GM21423 (cell line): Measurements from ENCODE around the gene BSND.
"Not testable (repeated sequence)": the region's sequence is repeated elsewhere in the genome, so short reads cannot be mapped to it uniquely, and the experiment has no call there.

Experiments used
- ATAC-seq: cut with Tn5 transposase; IDR thresholded peaks from one replicate; pipeline ENCODE4 v1.9.1; 2021; ENCODE audit warnings: mild to moderate bottlenecking, moderate library complexity; ENCODE audit not compliant: unreplicated experiment

The BSND gene

GRCh38 chr1:54998677-54999076 is at the start of gene BSND:
Gene BSND (plus strand): TSS chr1:54998933. CDS start chr1:54999187, 254 bp downstream.
- no peak for ATAC-seq

DNA sequence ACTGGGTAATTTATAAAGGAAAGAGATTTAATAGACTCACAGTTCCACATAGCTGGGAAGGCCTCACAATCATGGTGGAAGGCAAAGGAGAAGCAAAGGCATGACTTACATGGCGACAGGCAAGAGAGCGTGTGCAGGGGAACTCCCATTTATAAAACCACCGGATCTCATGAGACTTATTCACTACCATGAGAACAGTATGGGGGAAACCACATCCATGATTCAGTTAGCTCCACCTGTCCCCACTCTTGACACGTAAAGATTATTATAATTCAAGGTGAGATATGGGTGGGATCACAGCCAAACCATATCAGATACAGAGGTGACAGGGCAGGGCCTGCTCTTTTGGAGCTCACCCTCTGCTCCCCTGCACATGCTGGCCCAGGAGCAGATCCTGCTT is 49.7 kb upstream of the BSND start:
- ATAC-seq: no peak

GRCh38 chr1:54950006-54950368 is 48.7 kb upstream of the BSND start:
- ATAC-seq: no peak

GRCh38 chr1:54950369-54951163 is 48.2 kb upstream of the BSND start:
- peak; percentile 49 for ATAC-seq

GRCh38 chr1:54951810-54952226 is 46.9 kb upstream of the BSND start:
- no peak for ATAC-seq

GRCh38 chr1:54952950-54953718 is 45.6 kb upstream of the BSND start:
- ATAC-seq: no peak

DNA sequence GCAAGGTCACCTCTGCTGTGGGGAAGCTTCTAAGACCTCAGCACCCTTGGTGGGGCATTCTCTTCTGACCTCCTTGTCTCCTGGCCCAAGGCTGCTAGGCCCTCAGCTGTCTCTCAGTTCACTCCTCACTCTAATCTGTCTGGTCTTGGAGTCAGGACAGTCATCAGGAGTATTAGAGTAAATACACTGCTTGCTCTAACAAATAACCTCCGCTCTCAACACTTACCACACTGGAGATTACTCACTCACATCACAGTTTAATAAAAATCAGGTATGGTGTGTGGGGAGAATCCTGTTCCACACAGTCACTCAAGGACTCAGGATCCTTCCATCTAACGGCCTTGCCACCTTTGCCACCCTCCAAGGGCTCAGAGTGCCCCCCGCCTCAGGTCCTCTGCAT is 44.9 kb upstream of the BSND start:
- no peak for ATAC-seq

DNA sequence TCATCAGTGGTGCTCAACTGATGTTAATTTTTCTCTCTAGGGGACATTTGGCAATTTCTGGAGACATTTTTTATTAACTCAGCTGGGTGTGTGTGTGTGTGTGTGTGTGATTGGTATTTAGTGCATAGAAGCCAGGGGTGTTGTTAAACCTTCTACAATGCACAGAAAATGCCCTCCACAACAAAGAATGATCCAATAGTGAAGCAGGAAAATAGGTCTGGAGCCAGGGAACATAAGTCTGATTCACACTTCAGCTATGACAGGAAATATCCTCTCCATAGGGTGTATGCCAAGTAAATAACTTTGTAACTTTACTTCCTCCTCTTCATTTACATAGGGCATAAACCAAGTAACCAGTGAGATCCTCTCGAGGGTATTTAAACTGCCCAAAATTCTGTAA is 43.4 kb upstream of the BSND start:
- no peak for ATAC-seq

DNA sequence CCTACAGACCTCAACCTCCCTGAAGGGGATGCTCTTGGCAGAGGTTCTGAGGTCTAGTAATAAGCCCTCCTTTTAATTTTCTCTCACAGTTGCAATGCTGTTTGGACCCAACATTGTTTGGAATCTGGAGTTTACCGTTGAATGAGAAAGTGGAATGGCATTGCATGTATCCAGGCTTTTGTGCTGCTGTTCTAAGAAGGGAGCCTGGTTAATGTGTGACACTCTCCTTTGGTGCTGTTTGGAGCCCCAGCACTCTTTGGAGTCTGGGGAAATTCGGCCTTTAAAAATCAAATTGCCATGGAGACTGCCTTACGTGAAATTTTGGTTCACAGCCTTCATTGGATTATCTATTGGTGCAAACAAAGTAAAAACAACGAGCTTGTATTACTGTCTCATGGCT is 42.0 kb upstream of the BSND start:
- no peak for ATAC-seq

GRCh38 chr1:54959241-54959640 is 39.5 kb upstream of the BSND start:
- no peak for ATAC-seq

DNA sequence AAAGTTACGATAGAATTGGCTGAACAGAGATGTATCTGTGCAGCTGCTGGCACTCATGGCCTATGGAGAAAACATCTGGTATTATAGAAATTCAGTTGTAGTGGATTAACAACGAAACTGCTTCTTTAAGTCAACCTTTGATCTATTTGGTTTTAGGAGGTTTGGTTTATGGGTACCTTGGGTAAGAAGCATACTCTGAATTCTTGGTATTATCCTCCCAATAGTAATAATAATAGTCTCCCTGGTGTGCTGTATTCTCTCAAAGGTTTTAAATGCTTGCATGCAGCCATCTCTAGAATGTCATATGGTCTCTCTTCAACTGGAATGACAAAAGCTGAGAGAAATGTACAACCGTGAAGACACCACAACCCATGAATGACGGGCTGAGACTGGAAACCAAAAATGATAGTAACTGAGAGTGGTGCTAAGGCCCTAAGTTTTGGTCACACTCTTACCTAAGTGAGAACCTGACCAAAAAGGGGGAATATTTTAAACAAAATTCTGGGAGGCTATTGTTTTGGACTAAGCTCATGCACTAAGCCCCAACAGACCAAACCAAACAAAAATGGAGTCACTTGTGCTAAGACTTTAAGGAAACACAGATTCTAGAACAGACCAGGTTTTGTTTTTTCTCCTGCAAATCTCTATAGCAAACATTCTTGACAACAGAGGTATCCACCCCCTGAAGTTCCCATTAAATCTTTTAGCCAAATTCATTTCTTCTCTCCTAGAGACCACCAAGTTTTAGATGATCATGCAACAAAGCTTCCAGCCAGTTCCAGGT is 35.9 kb upstream of the BSND start:
- no peak for ATAC-seq

- ATAC-seq: not testable (repeated sequence)
These were observed 34.9 kb upstream of the BSND start for GRCh38 chr1:54963829-54964228.

DNA sequence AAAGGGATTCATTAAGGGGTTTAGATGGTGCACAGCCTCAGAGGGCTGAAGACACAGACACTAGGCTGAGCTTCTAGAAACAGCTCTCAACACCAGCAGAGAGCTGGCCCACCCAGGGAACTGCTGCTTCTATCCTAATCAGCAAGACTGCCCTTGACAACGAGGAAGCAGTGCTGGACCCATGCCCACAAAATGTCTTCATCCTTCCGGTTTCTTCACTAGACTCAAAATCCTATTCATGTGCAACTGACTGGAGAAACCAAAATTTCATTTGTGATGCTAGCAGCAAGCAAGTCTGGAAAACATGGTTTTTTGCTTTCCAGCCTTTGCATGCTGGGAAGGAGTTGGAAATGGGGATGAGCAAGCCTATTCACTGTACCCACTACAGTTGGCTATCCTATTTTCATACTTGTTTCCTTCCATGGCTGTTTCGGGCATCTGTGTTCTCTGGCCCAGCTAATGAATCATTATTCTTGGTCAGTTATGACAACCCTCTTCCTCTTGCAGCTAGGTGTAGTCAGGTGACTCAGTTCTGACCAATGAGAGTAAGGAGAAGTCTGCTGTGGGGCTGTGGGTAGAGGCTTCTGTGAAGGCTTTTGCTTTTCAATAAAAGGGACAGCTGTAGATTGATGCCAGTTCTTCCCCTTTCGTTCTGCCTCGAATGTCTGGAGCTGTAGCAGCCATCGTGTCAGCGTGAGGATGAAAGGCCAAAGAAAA is 33.0 kb upstream of the BSND start:
- peak; percentile 93 for ATAC-seq

GRCh38 chr1:54967372-54967771 is 31.4 kb upstream of the BSND start:
- ATAC-seq: no peak

DNA sequence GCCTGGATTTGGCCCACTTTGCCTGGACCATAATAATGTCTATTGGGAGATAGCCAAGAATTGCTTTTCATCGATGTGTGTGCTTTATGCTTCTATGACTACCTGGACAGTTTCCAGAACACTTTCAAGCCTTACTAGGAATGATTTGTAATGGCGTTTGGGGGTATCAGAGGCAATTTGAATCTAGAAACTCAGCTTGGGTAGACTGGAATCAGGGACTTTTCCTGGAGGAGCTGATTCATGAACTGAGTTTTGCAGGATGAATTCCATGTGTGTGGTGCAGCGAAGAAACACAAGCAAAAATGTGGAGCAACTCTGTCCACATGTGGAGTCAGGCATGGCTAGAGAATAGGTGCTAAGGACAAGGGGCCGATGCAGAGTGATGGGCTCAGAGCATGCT is 30.2 kb upstream of the BSND start:
- ATAC-seq: no peak

GRCh38 chr1:54969879-54970278 is 28.9 kb upstream of the BSND start:
- no peak for ATAC-seq

DNA sequence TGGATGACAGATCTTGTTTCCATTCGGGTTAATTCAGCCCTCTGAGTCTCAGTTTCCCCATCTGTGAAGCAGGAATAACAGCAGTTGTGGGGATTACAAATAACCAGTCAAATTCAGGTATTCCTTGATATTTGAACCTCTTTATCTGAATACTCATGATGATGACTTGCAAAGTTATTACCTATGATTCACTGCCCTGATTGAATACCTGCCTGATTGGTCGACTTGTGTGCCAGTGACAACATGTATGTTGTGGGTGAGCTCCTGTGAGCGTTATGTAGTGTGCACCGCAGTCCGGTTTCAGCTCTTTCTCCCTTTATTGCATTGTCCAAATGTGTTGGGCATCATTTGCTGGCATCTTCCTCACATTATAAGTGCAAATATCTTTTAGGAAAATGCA is 27.8 kb upstream of the BSND start:
- no peak for ATAC-seq

GRCh38 chr1:54971317-54971791 is 27.4 kb upstream of the BSND start:
- peak; percentile 73 for ATAC-seq

GRCh38 chr1:54972436-54972835 is 26.3 kb upstream of the BSND start:
- ATAC-seq: no peak

- ATAC-seq: no peak
These were observed 25.4 kb upstream of the BSND start for GRCh38 chr1:54973205-54973921.
